ENCODE results near the gene FICD. TPM values are rescaled to one million over a fixed set of nuclear protein-coding genes. Genes with fewer than 3 reads are reported as not detected.

The FICD gene
- 4.8 TPM for total RNA-seq (ENCODE audit: unreplicated experiment)
- long read RNA-seq, partial matches to known transcripts: 0 of 1 reads
- long read RNA-seq, other reads (novel, unspliced or antisense): 0 of 1 reads

GRCh38 chr12:108514973-108515814 lies at the start of gene FICD:
Gene FICD, plus strand, starts transcription at chr12:108515277. Its CDS starts 1,696 bp downstream, at chr12:108516973.
- peaks cover 3% of the 10 kb centered on the region for H3K27me3 Mint-ChIP-seq (ENCODE audit: unreplicated experiment)
- peaks cover 3% of the 10 kb centered on the region for H3K9me3 Mint-ChIP-seq (ENCODE audit: unreplicated experiment)

GRCh38 chr12:108465417-108465816 lies 49.7 kb upstream of the FICD start:
- TF ChIP-seq CTCF (IDR thresholded peaks at IDR 0.05; ENCODE audit: partially characterized antibody, unreplicated experiment): no peak
- DNase-seq: no peak
- Mint-ChIP-seq H3K9me3 (ENCODE audit: unreplicated experiment) (peaks cover 3% of the 10 kb centered on the region), H3K27ac (ENCODE audit: unreplicated experiment) (no peak overlapping the region), H3K27me3 (ENCODE audit: unreplicated experiment) (peaks cover 2% of the 10 kb centered on the region), H3K4me3 (ENCODE audit: unreplicated experiment) (no peak overlapping the region), H3K36me3 (ENCODE audit: unreplicated experiment) (no peaks in the 10 kb centered on the region), H3K4me1 (ENCODE audit: low read depth, unreplicated experiment) (peaks cover 4% of the 10 kb centered on the region)

More at GRCh38 chr12:108514973-108515814, at the start of gene FICD:
- no peaks in the 10 kb centered on the region for H3K4me1 Mint-ChIP-seq (ENCODE audit: low read depth, unreplicated experiment)
- peak within 1 kb of the TSS; percentile 93 for H3K4me3 Mint-ChIP-seq (ENCODE audit: unreplicated experiment)
- H3K27ac Mint-ChIP-seq (ENCODE audit: unreplicated experiment): peak within 1 kb of the TSS; percentile 75
- peak; percentile 99 for DNase-seq
- no peaks in the 10 kb centered on the region for H3K36me3 Mint-ChIP-seq (ENCODE audit: unreplicated experiment)
- no peak for TF ChIP-seq CTCF (IDR thresholded peaks at IDR 0.05; ENCODE audit: partially characterized antibody, unreplicated experiment)

GRCh38 chr12:108468196-108468968 lies 46.7 kb upstream of the FICD start:
- no peak overlapping the region for H3K4me3 Mint-ChIP-seq (ENCODE audit: unreplicated experiment)
- no peak for DNase-seq

GRCh38 chr12:108473400-108474055 lies 41.5 kb upstream of the FICD start:
- no peak for TF ChIP-seq CTCF (IDR thresholded peaks at IDR 0.05; ENCODE audit: partially characterized antibody, unreplicated experiment)
- no peak overlapping the region for H3K4me3 Mint-ChIP-seq (ENCODE audit: unreplicated experiment)
- H3K27me3 Mint-ChIP-seq (ENCODE audit: unreplicated experiment): peaks cover 13% of the 10 kb centered on the region
- H3K36me3 Mint-ChIP-seq (ENCODE audit: unreplicated experiment): peaks cover 5% of the 10 kb centered on the region
- H3K4me1 Mint-ChIP-seq (ENCODE audit: low read depth, unreplicated experiment): peaks cover 22% of the 10 kb centered on the region
- H3K27ac Mint-ChIP-seq (ENCODE audit: unreplicated experiment): peak overlapping the region; percentile 2
- H3K9me3 Mint-ChIP-seq (ENCODE audit: unreplicated experiment): peaks cover 9% of the 10 kb centered on the region
- DNase-seq: no peak

More at GRCh38 chr12:108468196-108468968, 46.7 kb upstream of the FICD start:
- peaks cover 4% of the 10 kb centered on the region for H3K27me3 Mint-ChIP-seq (ENCODE audit: unreplicated experiment)
- peaks cover 3% of the 10 kb centered on the region for H3K9me3 Mint-ChIP-seq (ENCODE audit: unreplicated experiment)
- no peak overlapping the region for H3K27ac Mint-ChIP-seq (ENCODE audit: unreplicated experiment)
- H3K4me1 Mint-ChIP-seq (ENCODE audit: low read depth, unreplicated experiment): peaks cover 11% of the 10 kb centered on the region
- H3K36me3 Mint-ChIP-seq (ENCODE audit: unreplicated experiment): peaks cover 2% of the 10 kb centered on the region
- no peak for TF ChIP-seq CTCF (IDR thresholded peaks at IDR 0.05; ENCODE audit: partially characterized antibody, unreplicated experiment)

Measured in glutamatergic neuron (in vitro differentiated cells).